Neural cell (in vitro differentiated cells): ENCODE results near the gene TSPY3. TPM values are rescaled to one million over a fixed set of nuclear protein-coding genes. Genes with fewer than 3 reads are reported as not detected.
"Not testable (repeated sequence)": the region's sequence is repeated elsewhere in the genome, so short reads cannot be mapped to it uniquely, and the experiment has no call there.

Experiments used
- H2AFZ ChIP-seq: fragments of 200-600, 300-800 bp; sonication (generic), shearing (Covaris generic); 2 replicates; pipeline ENCODE4 v1.6.0; 2014; ENCODE audit warnings: low read depth, mild to moderate bottlenecking, antibody characterized with exemption, low read length, moderate library complexity
- H3F3A ChIP-seq: fragments of 200-600 bp; shearing (Covaris generic); 2 replicates; pipeline ENCODE4 v1.6.1; 2016; ENCODE audit warnings: mild to moderate bottlenecking, moderate library complexity, mixed read lengths, antibody characterized with exemption, low read length; ENCODE audit not compliant: insufficient read depth, poor library complexity, severe bottlenecking
- H3K27ac ChIP-seq: fragments of 200-600, 300-800 bp; sonication (generic), shearing (Covaris generic); 2 replicates; pipeline ENCODE4 v1.5.1; 2014; ENCODE audit warnings: mild to moderate bottlenecking, low read length, moderate library complexity
- H3K27me3 ChIP-seq: fragments of 300-800, 200-600 bp; sonication (generic), shearing (Covaris generic); 2 replicates; pipeline ENCODE4 v1.6.0; 2014; ENCODE audit warnings: mild to moderate bottlenecking, low read depth, low read length, moderate library complexity; ENCODE audit not compliant: insufficient read depth
- H3K36me3 ChIP-seq: fragments of 300-800, 200-600 bp; sonication (generic), shearing (Covaris generic); 2 replicates; pipeline ENCODE4 v1.5.1; 2014; ENCODE audit warnings: mild to moderate bottlenecking, antibody characterized with exemption, low read length, moderate library complexity; ENCODE audit not compliant: insufficient read depth
- H3K4me2 ChIP-seq: fragments of 300-800, 200-600 bp; sonication (generic), shearing (Covaris generic); 2 replicates; pipeline ENCODE4 v1.6.0; 2014; ENCODE audit warnings: mild to moderate bottlenecking, low read length
- H3K4me3 ChIP-seq: fragments of 300-800, 200-600 bp; sonication (generic), shearing (Covaris generic); 2 replicates; pipeline ENCODE4 v1.5.1; 2014; ENCODE audit warnings: mild to moderate bottlenecking, low read length, moderate library complexity
- H3K79me2 ChIP-seq: fragments of 200-600 bp; shearing (Covaris generic); replicated peaks from 2 replicates; pipeline ENCODE4 v1.6.0; 2014; ENCODE audit warnings: mild to moderate bottlenecking, low read length, moderate library complexity; ENCODE audit not compliant: insufficient read depth
- H3K9ac ChIP-seq: fragments of 300-800, 200-600 bp; sonication (generic), shearing (Covaris generic); 2 replicates; pipeline ENCODE4 v1.6.1; 2016; ENCODE audit warnings: mild to moderate bottlenecking, low read length, mixed read lengths
- H3K9me2 ChIP-seq: fragments of 200-600 bp; shearing (Covaris generic); 2 replicates; pipeline ENCODE4 v1.6.1; 2016; ENCODE audit warnings: mild to moderate bottlenecking, low read length, mixed read lengths; ENCODE audit not compliant: insufficient read depth
- H3K9me3 ChIP-seq: fragments of 200-600, 300-800 bp; sonication (generic), shearing (Covaris generic); 2 replicates; pipeline ENCODE4 v1.6.1; 2016; ENCODE audit warnings: mild to moderate bottlenecking, mixed run types, low read length, moderate library complexity, mixed read lengths
- H4K20me1 ChIP-seq: fragments of 200-600 bp; shearing (Covaris generic); 2 replicates; pipeline ENCODE4 v1.6.1; 2016; ENCODE audit warnings: mild to moderate bottlenecking, mixed run types; ENCODE audit not compliant: insufficient read depth
- polyA minus RNA-seq: library from RNA; depleted of rRNA, polyadenylated mRNA; stranded (reverse); fragments of >200 nt; gene quantifications from 2 replicates; pipeline ENCODE4 v1.2.3, GENCODE V29; 2014
- polyA plus RNA-seq: library from polyadenylated mRNA; depleted of rRNA; stranded (reverse); fragments of >200 nt; gene quantifications from 2 replicates; pipeline ENCODE4 v1.2.3, GENCODE V29; 2014

The TSPY3 gene, protein sequence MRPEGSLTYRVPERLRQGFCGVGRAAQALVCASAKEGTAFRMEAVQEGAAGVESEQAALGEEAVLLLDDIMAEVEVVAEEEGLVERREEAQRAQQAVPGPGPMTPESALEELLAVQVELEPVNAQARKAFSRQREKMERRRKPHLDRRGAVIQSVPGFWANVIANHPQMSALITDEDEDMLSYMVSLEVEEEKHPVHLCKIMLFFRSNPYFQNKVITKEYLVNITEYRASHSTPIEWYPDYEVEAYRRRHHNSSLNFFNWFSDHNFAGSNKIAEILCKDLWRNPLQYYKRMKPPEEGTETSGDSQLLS
- polyA plus RNA-seq: not detected in 2 replicates
- not detected in 2 replicates for polyA minus RNA-seq

DNA sequence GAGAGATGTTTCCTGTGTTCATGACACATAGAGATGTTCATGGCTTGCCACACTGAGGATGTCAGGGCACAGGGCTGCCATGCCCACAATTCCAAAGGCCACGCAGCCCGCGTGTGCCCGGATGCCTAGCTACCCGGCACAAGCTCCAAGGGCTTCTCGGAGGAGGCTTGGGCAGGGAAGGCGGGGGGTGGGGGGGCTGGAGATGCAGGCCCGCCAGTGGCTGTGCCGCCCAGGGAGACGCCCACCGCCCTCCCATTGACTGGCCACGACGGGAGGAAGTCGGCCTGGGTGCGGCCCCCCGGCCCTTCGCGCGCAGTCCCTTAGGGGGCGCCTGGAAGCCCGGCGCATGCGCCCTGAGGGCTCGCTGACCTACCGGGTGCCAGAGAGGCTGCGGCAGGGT lies at the start of gene TSPY3:
TSS of gene TSPY3 (plus strand) at position 301 of the 400 bp plus-strand sequence. CDS start at position 347, 46 bp downstream.
- H3K27ac ChIP-seq, H3K9ac ChIP-seq, H3K4me3 ChIP-seq, H3K9me3 ChIP-seq, H3K79me2 ChIP-seq, H3K4me2 ChIP-seq, H2AFZ ChIP-seq, H4K20me1 ChIP-seq, H3K27me3 ChIP-seq, H3F3A ChIP-seq, H3K9me2 ChIP-seq, H3K36me3 ChIP-seq: not testable (repeated sequence)

DNA sequence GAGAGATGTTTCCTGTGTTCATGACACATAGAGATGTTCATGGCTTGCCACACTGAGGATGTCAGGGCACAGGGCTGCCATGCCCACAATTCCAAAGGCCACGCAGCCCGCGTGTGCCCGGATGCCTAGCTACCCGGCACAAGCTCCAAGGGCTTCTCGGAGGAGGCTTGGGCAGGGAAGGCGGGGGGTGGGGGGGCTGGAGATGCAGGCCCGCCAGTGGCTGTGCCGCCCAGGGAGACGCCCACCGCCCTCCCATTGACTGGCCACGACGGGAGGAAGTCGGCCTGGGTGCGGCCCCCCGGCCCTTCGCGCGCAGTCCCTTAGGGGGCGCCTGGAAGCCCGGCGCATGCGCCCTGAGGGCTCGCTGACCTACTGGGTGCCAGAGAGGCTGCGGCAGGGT lies 40.7 kb upstream of the TSPY3 start, which contains the start of gene TSPY8:
TSS of gene TSPY8 (plus strand) at position 301 of the 400 bp plus-strand sequence. CDS start at position 347, 46 bp downstream.
- not testable (repeated sequence) for H3K4me2 ChIP-seq, H3K9ac ChIP-seq, H2AFZ ChIP-seq, H3K27ac ChIP-seq, H3K79me2 ChIP-seq, H3F3A ChIP-seq, H4K20me1 ChIP-seq, H3K36me3 ChIP-seq, H3K4me3 ChIP-seq, H3K9me3 ChIP-seq, H3K27me3 ChIP-seq, H3K9me2 ChIP-seq

DNA sequence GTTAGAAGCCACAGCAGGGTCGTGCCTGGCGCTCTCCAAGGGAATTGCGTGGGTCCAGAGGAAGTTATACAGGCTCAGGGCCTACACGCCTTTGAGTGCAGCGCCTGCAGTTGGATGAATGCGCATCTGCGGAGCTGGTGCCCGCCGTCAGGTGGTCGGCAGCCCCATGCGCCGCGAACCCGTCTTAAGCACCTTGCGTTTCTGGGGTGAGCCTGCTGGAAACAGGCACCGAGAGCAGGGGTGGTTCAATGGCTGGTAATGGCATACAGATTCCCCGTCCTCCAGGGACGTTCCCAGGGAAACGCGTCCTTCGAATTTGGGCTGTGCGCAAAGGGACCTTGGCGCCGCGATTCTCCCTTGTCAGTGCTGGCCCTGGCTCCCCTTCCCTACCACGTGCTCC lies 1.7 kb upstream of the TSPY3 start:
- H3K9me2 ChIP-seq, H3K27me3 ChIP-seq, H3K4me2 ChIP-seq, H3K4me3 ChIP-seq, H3F3A ChIP-seq, H3K27ac ChIP-seq, H3K9me3 ChIP-seq, H4K20me1 ChIP-seq, H2AFZ ChIP-seq, H3K9ac ChIP-seq, H3K36me3 ChIP-seq, H3K79me2 ChIP-seq: not testable (repeated sequence)

Other genes with a start within 250 kb of the TSPY3 start
- not detected in 2 replicates for gene TSPY4, start 61.0 kb upstream of the TSPY3 start, polyA plus RNA-seq
- not detected in 2 replicates for gene TSPY8, start 40.6 kb upstream of the TSPY3 start, polyA plus RNA-seq
- gene TSPY1, start 68.5 kb downstream of the TSPY3 start, polyA plus RNA-seq: not detected in 2 replicates
- gene TSPY9, start 88.8 kb downstream of the TSPY3 start, polyA plus RNA-seq: not detected in 2 replicates
- gene TSPY10, start 129.5 kb downstream of the TSPY3 start, polyA plus RNA-seq: not detected in 2 replicates